HTR-8/SVneo (cell line): ENCODE measurements around the gene DUOXA2.

ENCODE experiments used
- DNase-seq: peaks from one replicate; pipeline ENCODE4 v3.0.0; 2011; ENCODE audit warnings: low spot score, mixed read lengths; ENCODE audit not compliant: insufficient read length
- FAIRE-seq: peaks from 2 replicates; lab custom pipeline; 2011; peaks lifted over from hg19 to GRCh38; lab: Jason Lieb, UNC

DUOXA2 gene

GRCh38 chr15:45151998-45152828 lies 38.1 kb downstream of the DUOXA2 start:
- FAIRE-seq: no peak
- no peak for DNase-seq

- DNase-seq (no peak), FAIRE-seq (no peak)
Measured at GRCh38 chr15:45155739-45156138, 41.6 kb downstream of the DUOXA2 start.

- DNase-seq: no peak
- FAIRE-seq: no peak
Measured at GRCh38 chr15:45156744-45157455, 42.8 kb downstream of the DUOXA2 start.

GRCh38 chr15:45157974-45158373 lies 43.8 kb downstream of the DUOXA2 start:
- FAIRE-seq (no peak), DNase-seq (no peak)

GRCh38 chr15:45161666-45162065 lies 47.5 kb downstream of the DUOXA2 start:
- FAIRE-seq: no peak
- DNase-seq: no peak

- FAIRE-seq (peak; percentile 83), DNase-seq (peak; percentile 94)
Measured at GRCh38 chr15:45162771-45163507, 48.8 kb downstream of the DUOXA2 start.

GRCh38 chr15:45163508-45163856 lies 49.4 kb downstream of the DUOXA2 start:
- FAIRE-seq (no peak), DNase-seq (no peak)

GRCh38 chr15:45164914-45165313 lies 50.8 kb downstream of the DUOXA2 start:
- no peak for FAIRE-seq
- DNase-seq: no peak

- FAIRE-seq (no peak), DNase-seq (no peak)
Measured at GRCh38 chr15:45165536-45165935, 51.4 kb downstream of the DUOXA2 start.

GRCh38 chr15:45166834-45167630 lies 52.9 kb downstream of the DUOXA2 start:
- DNase-seq: peak; percentile 89

GRCh38 chr15:45167631-45168205 lies 53.6 kb downstream of the DUOXA2 start:
- FAIRE-seq (no peak), DNase-seq (no peak)

More at GRCh38 chr15:45166834-45167630, 52.9 kb downstream of the DUOXA2 start:
- no peak for FAIRE-seq
